IMR-90 (cell line): ENCODE results near the gene TSHZ3. TPM values are rescaled to one million over a fixed set of nuclear protein-coding genes. Genes with fewer than 3 reads are reported as not detected.

Experiments used
- ATAC-seq: fragments of 200-7000 bp; cut with Tn5 transposase; 2 replicates; pipeline ENCODE4 v1.9.1; 2020; ENCODE audit warnings: low read depth, mild to moderate bottlenecking, moderate library complexity
- BruUV-seq: library from RNA; stranded (reverse); fragments of 400-500 nt; replicated peaks from 2 replicates; lab custom pipeline; 2021; lab: Mats Ljungman, UMichigan
- CTCF ChIA-PET: fragments of 300-600 bp; formaldehyde crosslinking; extraction: SDS; loops from one replicate; lab custom pipeline; 2021; ENCODE audit warnings: antibody characterized with exemption; lab: Yijun Ruan, JAX
- POLR2A ChIA-PET: fragments of 300-600 bp; sonication (Branson Sonifier 250); formaldehyde crosslinking; loops from one replicate; lab custom pipeline; 2022; ENCODE audit warnings: antibody characterized with exemption; ENCODE audit not compliant: unreplicated experiment; lab: Charles Lee
- DNase-seq: peaks from one replicate; pipeline ENCODE4 v3.0.0; 2013
- H2AFZ ChIP-seq: replicated peaks from 2 replicates; pipeline ENCODE3; 2013; ENCODE audit warnings: low read length, mild to moderate bottlenecking; ENCODE audit not compliant: poor library complexity
- H2AK5ac ChIP-seq: 2 replicates; pipeline ENCODE4 v1.6.1; 2013; ENCODE audit warnings: low read depth, low read length, inconsistent platforms
- H2AK9ac ChIP-seq: replicated peaks from 2 replicates; pipeline ENCODE3; 2013; ENCODE audit warnings: mild to moderate bottlenecking, low read depth, low read length, moderate library complexity; ENCODE audit not compliant: poor library complexity
- H2BK120ac ChIP-seq: 2 replicates; pipeline ENCODE4 v1.6.1; 2013; ENCODE audit warnings: low read depth, low read length, inconsistent platforms
- H2BK15ac ChIP-seq: 3 replicates; pipeline ENCODE4 v1.6.1; 2013; ENCODE audit warnings: low read depth, low read length, inconsistent platforms
- H2BK20ac ChIP-seq: 2 replicates; pipeline ENCODE4 v1.6.1; 2013; ENCODE audit warnings: low read depth, mild to moderate bottlenecking, inconsistent platforms, low read length, moderate library complexity
- H2BK5ac ChIP-seq: 2 replicates; pipeline ENCODE4 v1.6.1; 2013; ENCODE audit warnings: mild to moderate bottlenecking, low read depth, low read length, inconsistent platforms; ENCODE audit not compliant: poor library complexity, severe bottlenecking
- H3K14ac ChIP-seq: replicated peaks from 2 replicates; pipeline ENCODE4 v1.6.1; 2013; ENCODE audit warnings: low read depth, low read length, inconsistent platforms
- H3K18ac ChIP-seq: 2 replicates; pipeline ENCODE4 v1.6.1; 2013; ENCODE audit warnings: low read depth, low read length, control low read depth
- H3K23ac ChIP-seq: 2 replicates; pipeline ENCODE4 v1.6.1; 2013; ENCODE audit warnings: low read depth, low read length, inconsistent platforms
- H3K27ac ChIP-seq: 2 replicates; pipeline ENCODE4 v1.5.1; 2013; ENCODE audit warnings: mild to moderate bottlenecking, control low read depth, low read length; ENCODE audit not compliant: insufficient read depth
- H3K27me3 ChIP-seq: 2 replicates; pipeline ENCODE4 v1.6.1; 2013; ENCODE audit warnings: low read length; ENCODE audit not compliant: control insufficient read depth, insufficient read depth
- H3K36me3 ChIP-seq: 2 replicates; pipeline ENCODE4 v1.6.1; 2013; ENCODE audit warnings: low read length, mixed read lengths; ENCODE audit not compliant: control insufficient read depth, insufficient read depth
- H3K4ac ChIP-seq: 2 replicates; pipeline ENCODE4 v1.6.1; 2013; ENCODE audit warnings: low read depth, low read length, inconsistent platforms
- H3K4me1 ChIP-seq: 2 replicates; pipeline ENCODE4 v1.6.1; 2013; ENCODE audit warnings: low read length, mixed read lengths; ENCODE audit not compliant: control insufficient read depth, insufficient read depth
- H3K4me2 ChIP-seq: 2 replicates; pipeline ENCODE4 v1.6.1; 2013; ENCODE audit warnings: low read depth, mild to moderate bottlenecking, control low read depth, low read length, moderate library complexity
- H3K4me3 ChIP-seq: 2 replicates; pipeline ENCODE4 v1.5.1; 2013; ENCODE audit warnings: low read depth, mild to moderate bottlenecking, control low read depth, low read length, moderate library complexity; ENCODE audit not compliant: insufficient read depth
- H3K56ac ChIP-seq: 2 replicates; pipeline ENCODE4 v1.6.1; 2013; ENCODE audit warnings: low read length, inconsistent platforms; ENCODE audit not compliant: insufficient read depth; ENCODE audit errors: extremely low read depth
- H3K79me1 ChIP-seq, 2 experiments: 2 replicates each; pipeline ENCODE4 v1.6.1; 2013; ENCODE audit warnings: low read length in 2 of 2, inconsistent platforms in 1 of 2, low read depth in 1 of 2
- H3K9ac ChIP-seq: 2 replicates; pipeline ENCODE4 v1.6.1; 2013; ENCODE audit warnings: low read depth, low read length, control low read depth
- H3K9me1 ChIP-seq: 2 replicates; pipeline ENCODE4 v1.6.1; 2013; ENCODE audit warnings: low read length, inconsistent platforms; ENCODE audit not compliant: insufficient read depth
- H3K9me3 ChIP-seq: 2 replicates; pipeline ENCODE4 v1.6.1; 2013; ENCODE audit warnings: low read length; ENCODE audit not compliant: control insufficient read depth, insufficient read depth
- H4K20me1 ChIP-seq: 2 replicates; pipeline ENCODE4 v1.6.1; 2013; ENCODE audit warnings: low read length, inconsistent platforms; ENCODE audit not compliant: insufficient read depth
- H4K5ac ChIP-seq: 2 replicates; pipeline ENCODE4 v1.6.1; 2013; ENCODE audit warnings: mild to moderate bottlenecking, low read depth, low read length, control low read depth
- H4K8ac ChIP-seq, 2 experiments: 2 replicates each; pipeline ENCODE4 v1.6.1; 2013; ENCODE audit warnings: low read depth in 2 of 2, low read length in 2 of 2, control low read depth in 1 of 2, inconsistent platforms in 1 of 2
- H4K91ac ChIP-seq: 2 replicates; pipeline ENCODE4 v1.6.1; 2013; ENCODE audit warnings: low read depth, low read length, inconsistent platforms; ENCODE audit not compliant: insufficient read depth
- MAFK ChIP-seq: IDR thresholded peaks from 2 replicates; pipeline ENCODE4 v1.6.1; 2012; ENCODE audit warnings: low read depth, low read length, improper control_type of control experiment
- RAD21 ChIP-seq: IDR thresholded peaks from 2 replicates; pipeline ENCODE4 v1.6.1; 2012; ENCODE audit warnings: low read length, improper control_type of control experiment
- WGBS, 2 experiments: methylation state at CpG; one replicate each; pipeline versions ENCODE4 v1.1.5 to v1.1.7; 2013; ENCODE audit warnings: missing lambda C conversion rate in 2 of 2; ENCODE audit not compliant: insufficient read length in 1 of 2; ENCODE audit errors: extremely low coverage in 2 of 2; 5-methylcytosine and 5-hydroxymethylcytosine counted together
- dilution Hi-C: fragments of 300-500 bp; cut with HindIII; formaldehyde crosslinking; loops from one replicate; pipeline ENCODE4 v1.14.3; 2018; ENCODE audit warnings: low sequenced_read_pairs; ENCODE audit not compliant: unreplicated experiment
- in situ Hi-C: fragments of 300-500 bp; cut with MboI; formaldehyde crosslinking; loops from 3 replicates; pipeline ENCODE4 v1.14.3; 2019; ENCODE audit warnings: low sequenced_read_pairs, inconsistent platforms, mixed read lengths
- intact Hi-C: fragments of 100-400 bp; cut with micrococcal nuclease; formaldehyde crosslinking; loops from 2 replicates; pipeline ENCODE4 v1.10.0; 2022
- polyA plus RNA-seq, 3 experiments: library from polyadenylated mRNA; depleted of rRNA; stranded (reverse); fragments of >200 nt; gene quantifications; 2 replicates each; pipeline ENCODE4 v1.2.3, GENCODE V29; 2012; ENCODE audit warnings: low replicate concordance in 1 of 3
- total RNA-seq: library from RNA; depleted of rRNA; stranded (reverse); fragments of >200 nt; gene quantifications from 2 replicates; pipeline ENCODE4 v1.2.3, GENCODE V29; 2012

The TSHZ3 gene
- total and polyA plus RNA-seq, 2 of the 4 experiments (the other 2 are of a cell fraction), result 8.1 to 13.0 TPM

DNA sequence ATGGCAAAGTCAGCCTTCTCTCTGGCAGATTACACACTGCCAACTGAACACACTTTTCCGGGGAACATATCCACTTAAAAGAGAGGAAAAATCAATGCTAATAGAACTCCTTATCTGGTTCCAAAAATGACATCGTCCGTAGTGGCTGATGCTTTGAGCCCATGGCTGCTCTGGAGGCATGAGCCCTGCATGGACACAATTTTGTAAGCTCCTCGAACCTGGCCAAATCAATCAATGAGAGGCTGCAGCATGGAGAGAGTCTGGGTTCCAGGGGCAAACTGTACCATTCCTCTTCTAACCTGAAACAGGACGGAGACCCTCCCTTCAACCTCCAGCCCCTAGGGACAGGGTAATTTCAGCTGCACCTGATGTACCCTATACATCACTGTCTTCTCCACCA lies 21.0 kb upstream of the TSHZ3 start:
- no peaks in the 10 kb centered on the region for H3K9me1 ChIP-seq
- H4K8ac ChIP-seq, result no peak overlapping the region
- H3K27ac ChIP-seq, result no peak overlapping the region
- TF ChIP-seq RAD21, result no peak
- no peak for TF ChIP-seq MAFK
- no peaks in the 10 kb centered on the region; the same call in 1 of the 2 replicates for H3K27me3 ChIP-seq
- POLR2A ChIA-PET, result no interaction called here
- H4K5ac ChIP-seq, result no peak overlapping the region
- no peak overlapping the region for H3K9ac ChIP-seq
- H2BK15ac ChIP-seq, result no peak overlapping the region
- no peak overlapping the region for H3K4me2 ChIP-seq
- dilution Hi-C loops (no loop called here), in situ Hi-C loops (no loop called here), intact Hi-C loops (no loop called here)
- CTCF ChIA-PET, result interaction anchor here (0.5 kb wide), 1 partner anchor 298 kb away, joined by 3 read pairs; no protein-coding TSS in a partner anchor
- ATAC-seq, result no peak
- H3K79me1 ChIP-seq, result no peaks in the 10 kb centered on the region; a peak in 1 of 4 replicates
- H2AFZ ChIP-seq, result no peak overlapping the region
- H4K20me1 ChIP-seq, result peaks cover 3% of the 10 kb centered on the region; the same call in 1 of the 2 replicates
- no peak overlapping the region for H2BK120ac ChIP-seq
- H3K4me1 ChIP-seq, result no peaks in the 10 kb centered on the region
- no peak overlapping the region for H2BK5ac ChIP-seq
- no CpG with 5 or more reads among the region's 5 CpGs for WGBS, 2 experiments
- H3K18ac ChIP-seq, result no peak overlapping the region
- no peak overlapping the region for H2AK5ac ChIP-seq
- no peak overlapping the region for H3K4ac ChIP-seq
- no TSS peak for BruUV-seq
- peaks cover 4% of the 10 kb centered on the region; the same call in 1 of the 2 replicates for H3K36me3 ChIP-seq
- DNase-seq, result no peak
- peaks cover 3% of the 10 kb centered on the region for H3K9me3 ChIP-seq
- H2AK9ac ChIP-seq, result no peak overlapping the region
- no peak overlapping the region for H2BK20ac ChIP-seq
- H4K91ac ChIP-seq, result no peak overlapping the region
- H3K23ac ChIP-seq, result no peak overlapping the region
- H3K14ac ChIP-seq, result no peak overlapping the region
- no peak overlapping the region for H3K4me3 ChIP-seq
- no peak overlapping the region for H3K56ac ChIP-seq
